GM19238 (cell line): Measurements from ENCODE around the gene ZNF865.

Source experiments
- DNase-seq: peaks from one replicate; pipeline ENCODE4 v3.0.0; 2011; ENCODE audit warnings: low spot score; ENCODE audit not compliant: insufficient read length

Gene ZNF865

DNA sequence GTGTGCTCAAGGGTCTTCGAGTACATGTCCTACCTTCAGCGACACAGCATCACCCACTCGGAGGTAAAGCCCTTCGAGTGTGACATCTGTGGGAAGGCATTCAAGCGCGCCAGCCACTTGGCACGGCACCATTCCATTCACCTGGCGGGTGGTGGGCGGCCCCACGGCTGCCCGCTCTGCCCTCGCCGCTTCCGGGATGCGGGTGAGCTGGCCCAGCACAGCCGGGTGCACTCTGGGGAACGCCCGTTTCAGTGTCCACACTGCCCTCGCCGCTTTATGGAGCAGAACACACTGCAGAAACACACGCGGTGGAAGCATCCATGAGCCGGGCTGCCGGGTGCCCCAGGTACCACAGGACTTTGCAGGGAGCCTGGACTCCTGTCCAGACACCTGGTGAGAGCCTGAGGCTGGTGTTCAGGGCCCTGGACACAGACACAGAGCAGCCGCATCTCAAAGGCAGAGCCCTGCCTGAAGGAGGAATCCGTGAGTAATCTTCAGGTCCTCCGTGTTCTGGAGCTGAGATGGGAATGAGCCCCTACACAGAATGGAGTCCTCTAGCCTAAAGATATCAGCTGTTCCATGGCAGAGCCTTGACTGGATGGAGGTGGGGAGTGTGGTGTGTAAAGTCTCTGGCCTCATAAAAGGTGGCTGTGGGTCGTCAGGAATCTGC, 39.5 kb downstream of the ZNF865 start:
- DNase-seq: no peak

DNA sequence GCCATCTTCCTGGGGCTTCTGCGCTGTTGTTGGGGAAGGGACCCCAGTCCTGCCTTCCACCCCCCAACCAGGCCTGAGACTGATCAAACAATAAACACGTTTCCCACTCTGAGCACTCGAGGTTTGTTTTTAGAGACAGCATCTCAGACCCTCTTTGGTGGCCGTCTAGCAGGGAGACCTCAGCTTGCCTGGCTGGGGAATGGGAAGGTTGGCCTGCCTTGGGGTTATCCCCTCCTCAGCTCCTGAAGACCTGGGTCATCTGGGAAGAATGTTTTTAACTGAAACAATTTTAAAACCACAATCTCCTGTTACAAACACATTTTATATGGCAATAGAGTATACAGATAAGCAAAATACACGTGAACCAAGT, 40.0 kb downstream of the ZNF865 start:
- DNase-seq: no peak

DNA sequence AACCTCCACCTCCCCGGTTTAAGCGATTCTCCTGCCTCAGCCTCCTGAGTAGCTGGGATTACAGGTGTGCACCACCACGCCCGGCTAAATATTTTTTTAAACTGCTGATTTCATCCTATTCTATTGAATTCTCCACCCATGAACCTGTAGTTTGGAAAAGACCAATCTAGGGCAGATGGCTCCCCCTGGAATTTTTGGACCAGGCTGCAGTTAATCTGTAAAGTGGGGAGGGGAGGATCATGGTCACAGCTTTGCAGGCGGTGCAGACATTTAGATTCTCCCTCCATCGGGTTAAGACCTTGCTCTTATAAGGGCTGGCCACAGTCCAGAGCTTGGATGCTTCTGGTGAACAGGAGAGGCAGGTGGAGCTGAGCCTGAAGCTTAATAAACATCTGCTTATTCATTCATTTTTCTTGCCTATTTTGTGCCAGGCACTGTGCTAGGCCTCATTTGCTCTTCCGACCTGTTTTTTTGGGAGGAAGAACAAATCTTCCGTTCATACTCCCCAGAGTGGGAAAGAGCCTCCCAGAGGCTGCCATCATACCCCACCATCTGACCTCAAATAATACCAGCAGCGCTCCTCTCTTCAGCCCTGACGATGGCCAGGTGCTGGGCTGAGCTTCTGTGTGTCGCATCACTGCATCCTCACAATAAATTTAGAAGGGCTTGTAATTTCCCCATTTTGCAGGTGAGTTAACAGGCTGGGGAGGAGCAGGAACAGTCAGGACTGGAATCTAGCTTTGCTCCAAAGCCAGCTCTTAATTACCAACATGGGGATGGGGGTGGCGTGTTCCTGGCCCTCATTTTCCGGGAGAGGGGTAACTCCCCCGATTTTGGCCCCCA, 41.7 kb downstream of the ZNF865 start:
- no peak for DNase-seq

DNA sequence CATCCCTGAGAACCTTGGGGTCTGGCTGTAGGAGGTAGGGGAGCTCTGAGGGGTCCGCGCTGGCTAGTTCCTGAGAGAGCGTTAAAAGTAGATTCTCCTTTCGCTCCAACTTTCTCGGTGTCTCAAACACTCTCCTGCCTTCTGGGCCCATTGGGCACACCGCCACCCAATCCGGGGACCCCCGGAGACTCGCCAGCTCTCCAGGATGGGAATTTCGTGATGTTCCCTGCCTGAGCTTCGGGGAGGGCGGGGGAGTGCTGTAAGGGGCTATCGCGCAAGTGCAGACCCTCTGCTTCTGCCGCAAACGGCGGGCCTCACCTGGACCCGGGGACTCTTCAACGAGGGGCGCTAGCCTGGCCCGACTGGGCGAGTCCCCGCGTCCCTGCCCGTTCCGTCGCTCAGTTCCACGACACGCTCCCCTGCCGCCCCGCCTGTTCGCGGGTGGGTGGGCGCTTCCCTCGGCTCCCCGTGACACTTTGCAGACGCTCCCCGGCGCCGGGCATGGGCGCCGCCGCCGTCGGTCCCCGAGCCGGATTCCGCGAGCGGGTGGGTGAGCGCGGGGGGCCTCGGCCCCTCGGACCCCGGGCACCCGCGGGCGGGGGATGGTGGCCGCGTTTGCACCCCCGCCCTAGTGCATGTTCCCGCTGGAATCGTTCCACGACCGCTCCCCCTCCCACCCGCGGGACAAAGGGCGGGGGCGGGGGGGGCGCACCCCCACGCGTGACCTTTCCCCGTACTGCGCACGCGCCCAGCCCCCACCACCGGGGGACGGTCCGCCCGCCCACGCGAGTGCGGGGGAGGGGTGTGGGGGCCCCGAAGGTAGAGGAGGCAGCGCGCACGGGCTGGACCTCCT, 42.5 kb downstream of the ZNF865 start, which contains the start of gene CCDC106:
CCDC106 (plus strand) TSS at position 481 of the 853 bp plus-strand sequence. CDS start 835 bp downstream, outside the sequence.
- peak; percentile 69 for DNase-seq

DNA sequence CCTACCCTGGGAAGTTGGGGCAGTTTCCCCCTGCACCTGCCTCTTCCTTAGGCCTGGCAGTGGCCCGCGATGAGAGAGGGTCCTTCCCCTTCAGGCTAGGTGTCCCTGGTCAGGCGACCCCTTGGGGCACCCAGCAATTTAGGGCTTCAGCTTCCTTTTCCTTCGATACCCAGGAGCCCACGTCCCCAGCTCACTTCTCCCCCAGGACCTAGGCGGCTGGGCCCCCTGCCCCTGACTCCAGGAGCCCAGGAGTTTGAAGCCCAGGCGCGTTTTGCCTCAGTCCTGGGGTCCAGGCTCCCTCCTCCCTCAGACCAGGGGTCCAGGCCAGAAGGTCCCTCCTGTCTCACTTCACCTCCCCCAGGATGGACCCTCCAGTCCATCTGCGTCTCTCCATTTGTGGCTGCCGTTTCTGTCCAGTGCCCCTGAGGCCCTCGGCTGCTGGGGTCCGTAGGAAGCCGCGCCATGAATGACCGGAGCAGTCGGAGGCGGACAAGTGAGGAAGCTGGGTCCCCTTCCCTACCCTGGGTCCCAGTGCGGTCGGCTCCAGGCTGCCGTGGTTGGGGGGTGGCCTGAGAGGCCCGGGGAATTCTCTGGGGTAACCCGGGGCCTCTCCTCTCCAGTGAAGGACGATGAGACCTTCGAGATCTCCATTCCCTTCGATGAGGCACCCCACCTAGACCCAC, 43.3 kb downstream of the ZNF865 start:
- DNase-seq: no peak

DNA sequence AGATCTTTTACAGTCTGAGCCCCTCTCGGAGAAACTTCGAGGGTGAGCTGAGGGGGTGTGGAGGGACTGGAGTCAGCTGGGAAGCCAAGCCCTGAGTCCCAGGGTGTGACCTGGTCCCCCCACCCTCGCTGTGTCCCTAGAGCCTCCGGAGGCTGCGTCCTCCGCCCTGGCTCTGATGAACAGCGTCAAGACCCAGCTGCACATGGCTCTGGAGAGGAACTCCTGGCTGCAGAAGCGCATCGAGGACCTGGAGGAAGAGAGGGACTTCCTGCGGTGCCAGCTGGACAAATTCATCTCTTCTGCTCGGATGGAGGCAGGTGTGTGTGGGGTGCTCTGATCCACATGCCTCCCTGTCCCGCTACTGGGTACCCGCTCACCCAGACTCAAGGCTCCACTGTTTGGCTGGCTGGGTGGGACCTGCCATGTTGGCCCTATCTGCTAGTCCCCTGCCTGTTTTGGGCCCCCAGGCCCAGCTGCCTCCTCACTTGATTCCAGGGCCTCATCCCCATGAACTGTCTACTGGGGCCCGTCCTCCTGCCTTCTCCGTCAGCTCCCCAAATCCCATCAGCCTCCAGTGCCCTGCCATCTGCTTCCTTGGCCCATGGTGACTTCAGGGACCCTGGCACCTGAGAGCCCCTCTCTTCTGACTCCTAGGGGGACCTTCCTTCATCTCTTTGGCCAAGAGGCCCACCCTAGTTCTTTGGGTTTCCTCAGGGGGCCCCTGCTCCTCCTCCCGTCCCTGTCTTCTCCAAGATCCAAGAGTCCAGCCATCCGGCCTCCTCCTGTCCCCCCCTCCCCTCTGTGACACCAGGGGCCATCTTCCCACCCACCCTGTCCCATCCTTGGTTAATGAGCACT, 44.0 kb downstream of the ZNF865 start:
- DNase-seq: no peak

DNA sequence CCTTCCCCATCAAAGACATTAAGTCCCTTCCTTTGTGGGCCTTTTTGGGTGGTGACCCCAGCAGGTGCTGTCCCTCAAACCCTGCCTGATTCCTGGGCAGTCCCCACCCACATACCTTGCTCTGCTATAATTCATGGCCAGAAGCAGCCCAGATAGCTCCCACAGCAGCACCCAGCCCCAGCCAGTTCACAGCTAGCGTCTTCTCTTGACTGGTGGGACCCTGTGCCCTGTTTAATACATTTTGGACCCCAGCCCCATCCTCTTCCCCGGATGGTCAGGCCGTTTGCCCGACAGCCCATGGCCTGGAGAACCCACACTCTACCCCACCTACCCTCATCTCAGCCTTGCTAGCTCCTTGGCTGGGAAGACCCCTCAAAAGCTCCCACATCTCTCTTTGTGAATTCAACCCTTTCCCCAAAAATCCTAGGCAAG, 44.7 kb downstream of the ZNF865 start:
- no peak for DNase-seq

DNA sequence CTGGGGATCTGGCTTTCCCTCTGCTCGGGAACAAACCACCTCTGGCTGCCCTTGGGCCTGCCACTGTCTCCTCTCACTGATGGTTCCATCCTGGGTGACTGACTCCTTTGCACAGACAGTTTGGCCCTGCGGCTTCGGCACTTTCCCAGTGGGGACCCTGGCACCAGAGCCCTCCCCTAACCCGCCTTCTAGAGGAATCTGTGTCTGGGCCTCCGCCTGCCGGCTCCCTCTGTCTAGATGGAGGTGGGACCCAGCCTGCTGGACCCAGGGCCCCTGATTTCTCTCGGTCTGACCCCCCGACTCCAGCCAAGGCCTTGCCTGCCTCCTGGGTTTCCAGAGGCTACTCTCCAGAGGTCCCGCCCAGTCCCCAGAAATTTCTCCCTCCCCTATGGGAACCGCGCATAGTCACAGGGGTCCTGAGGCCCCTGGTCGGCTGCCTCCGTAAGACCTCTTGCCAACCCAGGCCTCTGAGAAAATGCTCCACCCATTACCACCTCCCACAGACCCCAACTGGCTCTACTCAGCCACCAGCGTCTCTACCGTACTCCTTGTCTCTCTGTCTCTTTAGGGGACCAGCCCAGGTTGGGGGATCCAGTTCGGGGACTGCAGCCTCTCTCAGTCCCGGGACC, 45.3 kb downstream of the ZNF865 start:
- DNase-seq: no peak

DNA sequence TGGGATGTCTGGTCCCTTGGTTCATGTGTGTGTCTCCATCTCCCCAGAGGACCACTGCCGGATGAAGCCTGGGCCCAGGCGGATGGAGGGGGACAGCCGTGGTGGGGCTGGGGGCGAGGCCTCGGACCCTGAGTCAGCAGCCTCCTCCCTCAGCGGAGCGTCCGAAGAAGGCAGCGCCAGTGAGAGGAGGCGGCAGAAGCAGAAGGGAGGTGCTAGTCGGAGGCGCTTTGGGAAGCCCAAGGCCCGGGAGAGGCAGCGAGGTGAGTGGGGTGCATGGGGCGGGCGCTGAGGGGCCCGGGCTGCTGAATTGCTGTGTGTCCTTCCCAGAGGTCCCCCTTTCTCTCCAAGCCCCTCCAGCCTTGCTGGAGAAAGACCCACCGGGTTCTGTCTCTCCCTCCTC, 45.8 kb downstream of the ZNF865 start:
- no peak for DNase-seq

DNA sequence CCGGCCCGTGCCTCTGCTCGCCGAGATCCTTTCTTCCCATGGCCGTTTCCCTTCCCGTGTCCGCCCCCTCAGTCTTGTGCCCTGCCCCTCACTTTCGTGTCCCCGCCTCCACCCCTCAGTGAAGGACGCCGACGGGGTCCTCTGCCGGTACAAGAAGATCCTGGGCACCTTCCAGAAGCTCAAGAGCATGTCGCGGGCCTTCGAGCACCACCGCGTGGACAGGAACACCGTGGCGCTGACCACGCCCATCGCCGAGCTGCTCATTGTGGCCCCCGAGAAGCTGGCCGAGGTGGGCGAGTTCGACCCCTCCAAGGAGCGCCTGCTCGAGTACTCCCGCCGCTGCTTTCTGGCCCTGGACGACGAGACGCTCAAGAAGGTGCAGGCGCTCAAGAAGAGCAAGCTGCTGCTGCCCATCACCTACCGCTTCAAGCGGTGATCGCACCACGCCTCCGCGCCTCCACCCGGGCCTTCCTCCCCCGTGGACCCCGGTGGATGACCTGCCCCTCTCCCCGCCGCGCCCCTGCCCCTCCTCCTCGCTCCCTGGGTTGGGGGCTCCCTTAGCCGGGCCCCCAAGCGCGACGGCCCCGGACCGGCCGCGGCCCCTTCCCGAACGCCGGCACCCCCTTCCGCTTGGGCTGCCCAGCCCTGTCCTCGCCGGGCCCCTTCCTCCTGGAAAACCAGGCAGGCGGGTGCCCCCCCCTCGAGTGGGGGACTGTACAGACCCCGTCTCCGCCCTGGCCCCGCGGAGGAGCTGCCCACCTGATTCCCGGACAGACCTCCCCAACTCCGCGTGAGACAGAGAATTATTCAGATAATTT, 47.1 kb downstream of the ZNF865 start:
- no peak for DNase-seq

DNA sequence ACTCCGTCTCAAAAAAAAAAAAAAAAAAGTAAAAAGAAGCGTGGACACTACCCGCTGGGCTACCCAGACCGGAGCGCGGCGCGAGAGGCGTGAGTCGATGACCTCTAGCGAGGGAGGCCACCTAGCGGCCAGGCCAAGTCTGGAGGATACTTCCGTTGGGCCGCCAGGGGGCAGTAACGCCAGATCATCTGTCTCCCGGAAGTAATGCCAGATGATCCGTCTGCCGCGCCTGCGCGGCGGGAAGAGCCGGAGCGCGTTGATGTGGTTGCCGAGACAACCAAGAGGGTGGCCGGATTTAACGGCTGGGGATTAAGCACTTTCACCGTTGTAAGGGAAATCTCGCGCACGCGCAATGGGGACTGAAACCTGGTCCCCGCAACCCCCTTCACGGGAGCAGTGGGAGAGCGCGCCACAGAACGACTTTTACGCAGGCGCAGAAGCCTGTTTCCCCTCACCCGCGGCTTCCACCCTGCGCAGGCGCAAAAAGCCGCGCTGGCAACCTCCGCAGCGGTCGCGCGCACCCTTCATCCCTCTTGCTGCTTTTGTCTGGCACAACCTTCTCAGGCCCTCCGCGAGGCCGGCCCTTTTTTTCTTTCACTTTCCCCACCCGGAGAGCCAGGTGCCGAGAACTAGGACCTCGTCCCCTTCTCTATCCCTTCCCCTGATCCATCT, 48.3 kb downstream of the ZNF865 start:
- DNase-seq: peak; percentile 98

DNA sequence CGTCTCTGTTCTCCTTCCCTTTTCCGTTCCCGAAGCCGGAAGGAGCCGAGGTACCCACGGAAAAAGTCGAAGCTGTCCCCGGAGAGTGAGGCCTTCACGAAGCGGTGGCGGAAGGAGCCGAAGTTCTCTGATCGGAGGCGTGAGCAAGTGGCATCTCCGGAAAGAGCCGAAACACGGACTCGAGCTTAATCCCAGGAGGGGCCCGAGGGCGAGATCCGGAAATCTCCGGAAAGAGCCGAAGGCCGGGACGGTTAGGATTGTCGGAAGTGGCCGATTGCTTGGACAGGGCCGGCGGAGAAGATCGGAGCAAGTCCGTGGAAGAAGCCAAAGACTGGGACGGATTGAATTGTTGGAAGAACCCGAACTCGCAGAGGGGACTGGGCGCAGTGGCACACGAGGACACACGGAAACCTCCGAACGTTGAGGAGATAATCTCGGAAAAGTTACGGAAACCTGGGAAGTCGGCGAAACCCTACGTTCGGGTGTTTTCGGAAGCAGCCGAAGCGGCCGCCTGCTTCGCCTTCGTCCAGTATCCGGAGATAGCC, 48.9 kb downstream of the ZNF865 start:
- DNase-seq: peak; percentile 86

DNA sequence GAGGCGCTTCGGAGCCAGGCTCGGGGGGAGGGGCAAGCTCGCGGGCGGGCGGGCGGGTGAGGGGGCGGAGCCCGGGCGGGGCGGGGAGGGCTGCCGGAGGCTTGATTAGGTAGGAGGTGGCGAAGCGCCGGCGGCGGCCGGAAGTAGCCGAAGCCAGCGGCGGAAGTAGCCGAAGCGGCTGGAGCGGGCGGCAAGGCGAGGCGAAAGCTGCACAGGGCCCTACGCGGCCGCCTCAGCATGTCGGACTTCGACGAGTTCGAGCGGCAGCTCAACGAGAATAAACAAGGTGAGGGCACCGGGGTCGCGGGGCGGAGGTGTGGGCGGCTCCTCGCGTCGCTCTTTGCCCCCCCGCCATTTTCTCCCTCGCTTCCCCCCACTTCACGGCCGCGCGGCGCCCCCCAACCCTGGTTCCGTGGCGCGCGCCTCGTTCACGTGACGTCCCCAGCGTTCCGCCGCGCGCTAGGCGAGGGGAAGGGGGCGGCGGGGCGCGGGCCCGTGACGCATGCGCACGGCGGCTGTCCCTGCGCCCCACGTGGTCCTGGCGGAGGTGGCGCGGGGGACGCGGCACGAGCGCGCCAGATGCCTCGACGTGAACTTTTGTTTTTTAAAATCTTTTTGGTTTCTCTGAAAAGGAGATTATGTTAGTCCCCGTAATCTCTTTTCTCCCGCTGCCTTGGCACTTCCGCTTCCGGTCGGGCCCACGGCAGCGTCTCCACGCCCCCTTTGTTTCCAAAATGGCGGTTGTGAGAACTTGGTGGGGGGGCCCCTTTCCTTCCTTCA, 49.6 kb downstream of the ZNF865 start, which contains the start of gene U2AF2:
U2AF2 (plus strand) TSS at position 168 of the 780 bp plus-strand sequence; CDS start at position 238, 70 bp downstream.
- peak; percentile 79 for DNase-seq

DNA sequence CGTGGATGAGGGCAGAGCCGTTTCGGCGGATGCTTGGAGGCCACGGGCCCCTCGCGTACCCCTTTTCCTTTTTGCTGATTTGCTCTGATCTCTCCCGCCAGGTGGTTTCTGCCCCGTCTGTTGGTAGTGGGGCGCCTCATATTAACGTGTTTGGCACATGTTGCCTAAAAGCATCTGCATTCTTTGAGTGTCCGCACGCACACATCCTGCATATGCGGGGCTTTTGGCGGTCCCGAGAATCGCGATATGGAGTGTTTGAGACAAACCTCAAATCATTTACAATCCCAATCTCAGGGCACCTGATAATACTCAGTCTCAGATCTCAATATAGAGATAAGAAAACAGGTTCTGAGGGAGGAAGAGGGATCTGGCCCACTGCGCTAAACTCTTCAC, 50.2 kb downstream of the ZNF865 start:
- no peak for DNase-seq

DNA sequence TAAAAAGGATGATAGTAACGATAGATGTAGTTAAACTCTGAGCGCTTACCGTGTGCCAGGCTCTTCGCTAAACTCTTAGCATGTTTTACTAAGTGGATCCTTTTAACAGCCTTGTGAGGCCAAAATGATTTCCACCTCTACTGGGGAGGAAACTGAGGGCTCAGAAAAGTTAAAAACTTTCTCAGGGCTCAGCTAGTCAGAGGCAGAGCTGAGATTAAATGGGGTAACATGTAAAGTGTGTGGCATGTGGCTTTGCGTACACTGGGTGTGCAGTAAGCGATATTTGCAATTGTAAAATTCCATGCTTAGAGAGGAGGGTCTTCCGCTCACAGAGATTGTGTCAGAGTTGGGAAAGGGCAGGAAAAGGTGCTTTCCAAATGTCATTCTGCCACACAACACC, 51.1 kb downstream of the ZNF865 start:
- DNase-seq: no peak

DNA sequence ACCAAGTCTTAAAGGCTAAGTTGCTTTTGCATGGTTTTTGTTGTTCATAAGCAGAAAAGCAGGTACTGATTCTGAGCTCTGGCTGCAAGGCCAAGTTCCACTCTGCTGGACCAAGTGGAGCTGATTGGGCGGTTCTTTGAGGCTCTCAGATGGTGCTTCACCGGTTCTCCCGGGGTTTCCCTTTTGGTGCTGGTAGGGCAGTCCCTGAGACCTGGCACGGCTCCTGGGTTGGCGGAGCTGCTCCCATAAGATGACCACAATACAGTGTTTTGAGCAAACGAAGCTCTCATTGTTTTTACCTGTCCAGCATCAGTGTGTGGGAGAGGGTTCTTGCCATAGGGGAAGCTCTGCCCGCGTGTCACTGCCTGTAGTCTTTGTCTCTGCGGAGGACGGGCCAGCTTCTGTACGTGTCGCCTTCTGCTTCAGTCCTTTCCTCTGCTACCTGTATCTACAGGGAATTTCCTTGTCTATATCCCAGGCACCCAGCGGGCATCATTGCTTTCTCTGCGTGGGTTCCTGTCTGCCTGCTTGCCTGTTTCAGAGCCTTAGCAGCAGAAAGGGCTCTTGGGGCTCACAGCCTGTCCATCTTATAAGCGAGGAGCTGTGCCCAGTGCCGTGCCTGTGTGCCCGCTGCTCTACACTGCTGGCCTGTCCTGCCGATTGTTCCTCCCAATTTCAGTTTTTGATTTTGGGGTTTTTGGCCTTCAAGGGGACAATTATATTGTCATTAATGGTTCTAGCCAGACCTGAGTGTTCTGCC, 51.7 kb downstream of the ZNF865 start:
- no peak for DNase-seq
